GM13977 (cell line): Measurements from ENCODE around the gene JUND.

Source experiments
- DNase-seq: peaks from one replicate; pipeline ENCODE4 v3.0.0; 2012; ENCODE audit warnings: low spot score
- CTCF ChIP-seq: IDR thresholded peaks from 2 replicates; pipeline ENCODE4 v1.5.1; 2012; ENCODE audit warnings: mild to moderate bottlenecking, control low read depth; ENCODE audit not compliant: insufficient read depth; ENCODE audit errors: extremely low read depth, missing control alignments
- in situ Hi-C: fragments of 300-500 bp; cut with MboI; formaldehyde crosslinking; loops from one replicate; pipeline ENCODE4 v1.12.0; 2022; ENCODE audit warnings: low sequenced_read_pairs, low pct_unique_long_range_greater_than_20kb, mixed read lengths, inconsistent platforms; ENCODE audit not compliant: unreplicated experiment

JUND gene

DNA sequence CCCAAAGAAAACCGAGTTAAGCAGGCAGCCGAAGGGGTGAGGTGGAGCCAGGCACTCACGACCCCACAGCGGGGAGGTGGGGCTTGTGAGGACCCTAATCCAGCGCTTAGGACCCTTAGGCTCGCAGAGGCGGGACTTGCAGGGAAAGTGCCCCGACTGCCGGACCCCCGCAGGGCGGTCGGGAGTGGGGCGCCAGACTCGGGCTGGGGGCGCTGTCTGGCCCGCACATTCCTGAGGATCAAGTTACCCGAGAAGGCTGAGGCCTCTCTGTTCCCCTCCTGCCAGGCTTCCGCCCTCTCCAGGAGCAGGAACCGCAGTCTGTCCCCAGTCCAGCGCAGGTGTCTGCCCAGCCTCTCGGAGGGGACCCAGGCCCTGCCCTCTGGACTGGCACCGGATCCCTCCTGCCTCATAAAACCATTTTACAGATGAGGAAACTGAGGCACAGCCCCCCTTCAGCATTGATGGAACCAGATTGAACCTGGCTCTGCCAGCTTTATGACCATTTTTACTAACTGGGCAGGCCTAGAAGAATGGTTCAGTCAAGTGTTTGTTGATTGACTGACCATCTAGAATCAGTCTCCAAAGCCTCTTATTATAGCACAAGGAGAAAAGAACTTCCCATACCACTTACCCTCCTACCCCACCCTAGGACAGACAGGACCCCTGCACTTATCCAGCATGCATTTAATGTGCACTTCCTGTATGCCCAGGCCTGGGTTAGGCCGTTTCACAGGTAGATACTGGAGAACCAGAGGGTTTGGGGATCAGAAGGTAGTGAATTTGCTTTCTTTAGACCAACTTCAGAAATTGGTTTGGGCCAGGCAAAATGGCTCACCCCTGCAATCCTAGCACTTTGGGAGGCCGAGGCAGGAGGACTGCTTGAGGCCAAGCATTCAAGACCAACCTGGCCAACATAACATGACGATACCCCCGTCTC is 6.7 kb upstream of the JUND start:
- no peak for TF ChIP-seq CTCF
- in situ Hi-C loops, result no loop called here
- no peak for DNase-seq

DNA sequence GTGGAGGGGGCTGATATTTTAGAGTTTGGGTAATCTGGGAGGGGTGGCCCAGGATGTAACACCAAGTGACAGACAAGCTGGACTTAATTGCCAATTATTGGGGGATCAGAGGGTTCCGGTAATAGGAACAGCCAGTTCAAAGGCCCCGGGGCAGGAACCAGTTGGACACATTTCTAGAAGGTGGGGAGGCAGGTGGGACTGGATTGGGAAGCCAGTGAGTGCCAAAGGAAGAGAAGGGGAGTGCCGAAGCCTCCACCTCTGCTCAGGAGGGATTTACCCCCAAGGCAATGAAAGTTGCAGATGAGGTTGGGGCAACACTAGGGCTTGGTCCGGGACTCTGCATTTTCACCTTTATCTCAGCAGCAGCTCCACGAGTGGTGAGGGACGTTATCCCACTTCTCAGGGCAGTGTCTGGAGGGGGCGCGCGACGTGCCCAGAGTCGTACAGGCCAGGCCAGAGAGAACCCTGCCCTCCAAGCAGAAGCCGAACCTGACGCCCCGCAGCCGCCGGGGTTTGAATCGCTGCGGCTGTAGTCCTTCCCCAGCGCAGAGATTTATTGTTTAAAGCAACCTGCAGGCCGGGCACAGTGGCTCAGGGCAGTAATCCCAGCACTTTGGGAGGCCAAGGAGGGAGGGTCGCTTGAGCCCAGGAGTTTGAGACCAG is 5.7 kb upstream of the JUND start:
- in situ Hi-C loops, result no loop called here
- no peak for TF ChIP-seq CTCF
- no peak for DNase-seq

DNA sequence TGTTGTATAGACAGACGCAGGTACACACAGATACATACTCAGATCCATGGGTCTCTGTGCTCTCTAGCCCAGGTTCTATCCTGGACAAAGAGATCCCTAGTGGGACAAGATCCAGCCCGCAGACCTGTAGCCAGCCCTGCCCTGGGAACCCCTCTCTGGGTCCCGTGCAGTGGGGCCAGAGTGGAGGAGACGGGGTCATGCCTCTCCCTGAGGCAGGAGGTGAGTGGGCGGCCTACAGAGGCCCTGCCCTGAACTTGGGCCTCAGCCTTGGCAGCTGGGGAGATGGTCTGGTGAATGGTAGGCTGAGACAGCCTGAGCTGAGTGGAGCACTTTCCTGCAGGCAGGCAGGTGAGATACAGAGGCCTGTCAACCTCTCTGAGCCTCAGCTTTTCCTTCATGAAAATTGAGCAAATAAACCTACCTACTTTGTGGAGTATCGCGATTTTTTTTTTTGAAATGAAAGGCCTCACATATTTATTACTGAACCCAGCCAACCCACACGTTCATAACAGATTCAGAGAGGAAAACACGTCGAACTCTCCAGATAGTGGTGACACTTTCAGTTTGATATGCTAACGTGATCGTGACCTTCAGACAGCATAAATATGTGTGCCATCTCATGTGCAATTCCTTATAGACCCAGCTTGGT is 3.4 kb upstream of the JUND start:
- in situ Hi-C loops, result no loop called here
- peak; percentile 56 for DNase-seq
- TF ChIP-seq CTCF, result no peak

DNA sequence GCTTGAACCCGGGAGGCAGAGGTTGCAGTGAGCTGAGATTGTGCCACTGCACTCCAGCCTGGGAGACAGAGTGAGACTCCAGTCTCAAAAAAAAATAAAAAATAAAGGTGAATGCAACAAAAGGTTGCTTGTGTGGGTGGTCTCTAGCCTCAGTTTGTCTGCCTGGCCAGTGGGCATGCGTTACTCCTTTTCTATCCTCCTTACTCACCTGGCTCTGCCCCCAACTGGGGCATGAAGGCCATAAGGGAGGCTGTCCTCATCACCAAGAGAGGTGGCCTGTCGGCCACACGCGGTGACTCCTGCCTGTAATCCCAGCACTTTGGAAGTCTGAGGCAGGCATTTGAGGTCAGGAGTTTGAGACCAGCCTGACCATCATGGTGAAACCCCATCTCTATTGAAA is 1.9 kb upstream of the JUND start:
- no peak for DNase-seq
- TF ChIP-seq CTCF, result no peak
- in situ Hi-C loops, result no loop called here

DNA sequence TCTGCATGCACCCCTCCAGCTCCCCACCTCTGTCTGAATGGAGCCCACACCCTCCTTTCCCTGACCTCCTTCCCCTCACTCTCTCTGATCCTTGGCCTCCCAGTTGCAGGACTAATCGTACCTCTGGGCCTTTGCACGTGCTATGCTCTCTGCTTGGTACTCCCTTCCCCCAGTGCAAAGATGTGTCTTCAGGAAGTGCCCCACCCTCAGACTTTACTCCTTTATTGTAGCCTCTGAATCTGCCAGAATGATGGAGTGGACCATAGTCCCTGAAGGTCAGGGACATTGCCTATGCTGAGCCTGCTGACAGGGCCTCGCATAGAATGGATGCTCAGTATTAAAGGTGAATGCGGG is 1.3 kb upstream of the JUND start:
- in situ Hi-C loops, result no loop called here
- TF ChIP-seq CTCF, result no peak
- no peak for DNase-seq

DNA sequence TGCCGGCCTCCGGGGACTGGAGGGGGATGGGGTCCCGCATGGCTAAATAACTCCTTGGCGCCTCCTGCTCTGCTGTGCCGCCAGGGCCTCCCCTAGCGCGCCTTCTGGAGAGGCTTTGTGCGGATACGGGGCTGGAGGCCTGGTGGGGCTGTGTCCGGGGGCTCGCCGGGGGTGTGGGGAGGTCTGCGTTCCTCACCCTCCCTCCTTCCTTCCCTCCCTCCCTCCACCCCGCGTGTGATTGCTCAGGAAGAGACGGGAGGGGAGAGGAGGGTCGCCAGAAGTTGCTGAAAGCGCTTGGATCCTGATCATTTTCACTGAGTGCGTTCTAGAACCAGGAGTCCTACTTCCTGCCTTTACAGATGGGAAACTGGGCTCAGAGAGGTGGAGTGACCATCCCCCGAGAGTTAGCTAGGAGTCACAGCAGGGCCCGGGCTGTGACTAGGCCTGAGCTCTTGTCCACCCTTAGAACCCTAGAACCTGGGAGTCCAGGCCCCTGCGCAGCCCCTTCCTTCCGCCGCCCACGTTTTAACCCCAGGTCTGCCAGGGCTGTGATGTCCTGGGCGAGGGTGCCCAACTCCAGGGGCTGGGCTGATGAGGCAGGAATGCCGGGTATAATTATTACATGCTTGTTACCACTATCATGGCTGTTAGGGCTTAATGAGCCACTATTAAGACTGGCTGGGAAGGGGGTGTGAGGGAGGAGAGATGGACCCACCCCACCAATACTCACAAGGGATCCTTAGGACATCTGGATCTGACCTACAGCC is 782 bp upstream of the JUND start:
- no peak for TF ChIP-seq CTCF
- in situ Hi-C loops, result no loop called here

More for the DNA sequence above, 782 bp upstream of the JUND start:
- no peak for DNase-seq
